ENCODE results near the gene NFAM1.

DNA sequence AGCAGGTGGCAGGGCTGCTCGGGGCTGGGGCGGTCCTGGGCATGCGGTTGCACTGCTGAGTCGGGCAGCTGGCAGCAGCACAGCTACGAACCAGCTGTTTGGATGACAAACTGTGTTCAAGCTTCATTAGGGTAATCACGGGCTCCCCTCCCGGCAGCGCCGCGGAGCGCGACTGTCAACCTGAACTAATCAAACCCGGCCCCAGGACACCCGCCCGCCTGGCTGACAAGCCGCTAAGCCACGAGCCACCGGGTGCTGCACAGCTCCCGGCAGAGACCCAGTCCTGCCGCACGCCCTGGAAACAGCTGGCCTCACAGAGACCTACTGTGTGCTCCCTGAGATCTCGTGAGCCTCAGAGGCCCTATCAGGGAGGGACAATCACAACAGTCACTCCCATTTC is 101.2 kb downstream of the NFAM1 start:
- TF ChIP-seq, protein P1, sequence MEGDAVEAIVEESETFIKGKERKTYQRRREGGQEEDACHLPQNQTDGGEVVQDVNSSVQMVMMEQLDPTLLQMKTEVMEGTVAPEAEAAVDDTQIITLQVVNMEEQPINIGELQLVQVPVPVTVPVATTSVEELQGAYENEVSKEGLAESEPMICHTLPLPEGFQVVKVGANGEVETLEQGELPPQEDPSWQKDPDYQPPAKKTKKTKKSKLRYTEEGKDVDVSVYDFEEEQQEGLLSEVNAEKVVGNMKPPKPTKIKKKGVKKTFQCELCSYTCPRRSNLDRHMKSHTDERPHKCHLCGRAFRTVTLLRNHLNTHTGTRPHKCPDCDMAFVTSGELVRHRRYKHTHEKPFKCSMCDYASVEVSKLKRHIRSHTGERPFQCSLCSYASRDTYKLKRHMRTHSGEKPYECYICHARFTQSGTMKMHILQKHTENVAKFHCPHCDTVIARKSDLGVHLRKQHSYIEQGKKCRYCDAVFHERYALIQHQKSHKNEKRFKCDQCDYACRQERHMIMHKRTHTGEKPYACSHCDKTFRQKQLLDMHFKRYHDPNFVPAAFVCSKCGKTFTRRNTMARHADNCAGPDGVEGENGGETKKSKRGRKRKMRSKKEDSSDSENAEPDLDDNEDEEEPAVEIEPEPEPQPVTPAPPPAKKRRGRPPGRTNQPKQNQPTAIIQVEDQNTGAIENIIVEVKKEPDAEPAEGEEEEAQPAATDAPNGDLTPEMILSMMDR (IDR thresholded peaks at IDR 0.05) = no peak
- TF ChIP-seq POLR2A (IDR thresholded peaks at IDR 0.05) = no peak
